ENCODE data around the gene DAZL. TPM values are rescaled to one million over a fixed set of nuclear protein-coding genes. Genes with fewer than 3 reads are reported as not detected.

The DAZL gene
- total RNA-seq, 1 experiment from 2014 or later: not detected

DNA sequence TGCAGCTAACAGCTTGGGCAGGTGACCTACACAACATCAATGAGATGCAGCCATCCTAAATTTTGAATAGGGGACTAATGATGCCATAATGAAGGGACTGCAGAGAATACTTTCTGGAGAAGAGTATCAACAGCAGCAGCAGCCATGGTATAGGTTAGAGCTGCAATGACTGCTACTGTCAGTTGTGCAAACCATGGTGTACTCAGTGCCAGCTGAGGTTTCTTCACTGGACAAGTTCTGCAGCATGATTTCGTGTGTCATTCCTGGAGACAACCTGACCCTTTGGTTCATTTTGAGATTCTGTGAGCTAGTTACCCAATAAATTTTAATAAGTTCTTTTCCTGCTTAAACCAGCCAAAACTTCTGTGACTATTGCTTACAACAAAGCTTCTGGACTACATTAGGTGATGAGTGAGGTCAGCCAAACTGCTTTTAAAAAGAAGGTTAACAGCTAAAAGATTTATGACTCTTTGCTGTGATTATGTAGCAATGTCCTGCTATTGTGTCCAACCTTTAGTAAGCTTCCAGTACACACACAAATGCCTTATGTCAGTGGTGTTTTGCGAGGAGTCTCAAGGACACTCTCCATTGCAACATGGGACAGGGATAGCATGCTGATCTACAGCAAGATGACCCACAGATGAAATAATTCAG is 4.8 kb upstream of the DAZL start:
- no peaks in the 10 kb centered on the region for H4K20me1 ChIP-seq (ENCODE audit: insufficient read depth)
- no peaks in the 10 kb centered on the region for H3K79me2 ChIP-seq (ENCODE audit: insufficient read depth, low read length)
- BruUV-seq (replicated peaks): no TSS peak
- no peaks in the 10 kb centered on the region for H3K36me3 ChIP-seq (ENCODE audit: control insufficient read depth in 1 of 2, insufficient read depth in 2 of 2, low read length in 2 of 2)
- no peaks in the 10 kb centered on the region for H3K9me2 ChIP-seq (ENCODE audit: insufficient read depth)
- CTCF ChIA-PET: no interaction called here
- H3K9ac ChIP-seq (ENCODE audit: low read length): no peak overlapping the region
- no peak for TF ChIP-seq CBX3 (IDR thresholded peaks at IDR 0.05; ENCODE audit: low read depth)
- no peak for TF ChIP-seq POLR2A (IDR thresholded peaks at IDR 0.05; ENCODE audit: borderline replicate concordance, extremely low read depth, insufficient read depth, insufficient read length)
- TF ChIP-seq SIN3A (IDR thresholded peaks at IDR 0.05; ENCODE audit: low read depth): no peak
- no peak for TF ChIP-seq EZH2 (IDR thresholded peaks at IDR 0.05)
- TF ChIP-seq REST (IDR thresholded peaks at IDR 0.05; ENCODE audit: low read depth): no peak
- no peak for TF ChIP-seq JUND (IDR thresholded peaks at IDR 0.05)
- TF ChIP-seq ELF1 (IDR thresholded peaks at IDR 0.05; ENCODE audit: borderline replicate concordance, low read depth): no peak
- TF ChIP-seq FOSL1 (IDR thresholded peaks at IDR 0.05; ENCODE audit: low read depth): no peak
- no peak for TF ChIP-seq ZFX (IDR thresholded peaks at IDR 0.05)
- no peak for TF ChIP-seq RAD21 (IDR thresholded peaks at IDR 0.05; ENCODE audit: low read depth)
- no peak for TF ChIP-seq SRF (IDR thresholded peaks at IDR 0.05; ENCODE audit: low read depth)
- TF ChIP-seq TCF7L2 (IDR thresholded peaks at IDR 0.05; ENCODE audit: borderline replicate concordance, extremely low read depth, insufficient read depth, insufficient read length): no peak
- TF ChIP-seq EZH2phosphoT487 (IDR thresholded peaks at IDR 0.05; ENCODE audit: borderline replicate concordance): no peak
- TF ChIP-seq, protein P1, sequence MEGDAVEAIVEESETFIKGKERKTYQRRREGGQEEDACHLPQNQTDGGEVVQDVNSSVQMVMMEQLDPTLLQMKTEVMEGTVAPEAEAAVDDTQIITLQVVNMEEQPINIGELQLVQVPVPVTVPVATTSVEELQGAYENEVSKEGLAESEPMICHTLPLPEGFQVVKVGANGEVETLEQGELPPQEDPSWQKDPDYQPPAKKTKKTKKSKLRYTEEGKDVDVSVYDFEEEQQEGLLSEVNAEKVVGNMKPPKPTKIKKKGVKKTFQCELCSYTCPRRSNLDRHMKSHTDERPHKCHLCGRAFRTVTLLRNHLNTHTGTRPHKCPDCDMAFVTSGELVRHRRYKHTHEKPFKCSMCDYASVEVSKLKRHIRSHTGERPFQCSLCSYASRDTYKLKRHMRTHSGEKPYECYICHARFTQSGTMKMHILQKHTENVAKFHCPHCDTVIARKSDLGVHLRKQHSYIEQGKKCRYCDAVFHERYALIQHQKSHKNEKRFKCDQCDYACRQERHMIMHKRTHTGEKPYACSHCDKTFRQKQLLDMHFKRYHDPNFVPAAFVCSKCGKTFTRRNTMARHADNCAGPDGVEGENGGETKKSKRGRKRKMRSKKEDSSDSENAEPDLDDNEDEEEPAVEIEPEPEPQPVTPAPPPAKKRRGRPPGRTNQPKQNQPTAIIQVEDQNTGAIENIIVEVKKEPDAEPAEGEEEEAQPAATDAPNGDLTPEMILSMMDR (IDR thresholded peaks at IDR 0.05 in 2 of 3, conservative IDR thresholded peaks at IDR 0.05 in 1 of 3; ENCODE audit: borderline replicate concordance in 1 of 3, insufficient read depth in 1 of 3, low read depth in 2 of 3, low read length in 2 of 3): no peak
- TF ChIP-seq ZBTB33 (IDR thresholded peaks at IDR 0.05; ENCODE audit: extremely low read depth, insufficient replicate concordance, low read length): no peak
- TF ChIP-seq YY1 (IDR thresholded peaks at IDR 0.05; ENCODE audit: extremely low read depth, insufficient replicate concordance, low read depth, low read length): no peak
- TF ChIP-seq, protein P2, sequence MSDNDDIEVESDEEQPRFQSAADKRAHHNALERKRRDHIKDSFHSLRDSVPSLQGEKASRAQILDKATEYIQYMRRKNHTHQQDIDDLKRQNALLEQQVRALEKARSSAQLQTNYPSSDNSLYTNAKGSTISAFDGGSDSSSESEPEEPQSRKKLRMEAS (IDR thresholded peaks at IDR 0.05): no peak
- no peak for TF ChIP-seq ZNF274 (IDR thresholded peaks at IDR 0.05; ENCODE audit: low read depth, low read length)
- no peak for TF ChIP-seq SP1 (IDR thresholded peaks at IDR 0.05; ENCODE audit: low read depth)
- TF ChIP-seq CEBPB (IDR thresholded peaks at IDR 0.05; ENCODE audit: low read depth): no peak
- ATAC-seq (no peak), DNase-seq (ENCODE audit: low read depth, low spot score) (no peak)
- RAD21 ChIA-PET (ENCODE audit: low non-redundant PET in 1 of 2, low total read pairs in 2 of 2, uncharacterized antibody in 2 of 2, unreplicated experiment in 2 of 2): no interaction called here
- POLR2A ChIA-PET: no interaction called here
- no peak overlapping the region for H2AFZ ChIP-seq (ENCODE audit: low read depth, low read length, poor library complexity, severe bottlenecking)
- no peak overlapping the region for H3K4me2 ChIP-seq (ENCODE audit: low read length)
- H3K4me3 ChIP-seq (replicated peaks in 1 of 2; ENCODE audit: low read depth in 1 of 2, low read length in 2 of 2): no peak overlapping the region
- no peak overlapping the region for H3K27ac ChIP-seq (ENCODE audit: low read depth, low read length)
- no peaks in the 10 kb centered on the region for H3K4me1 ChIP-seq (ENCODE audit: control insufficient read depth in 1 of 2, insufficient read depth in 2 of 2, low read length in 2 of 2)
- no peaks in the 10 kb centered on the region for H3K27me3 ChIP-seq (ENCODE audit: insufficient read depth, low read length)
- intact Hi-C loops (cut with micrococcal nuclease): loop anchor here (10.0 kb wide), 2 partner anchors 215 to 1235 kb away; no protein-coding TSS in a partner anchor
- H3K9me3 ChIP-seq (ENCODE audit: control insufficient read depth in 1 of 2, insufficient read depth in 1 of 2, low read depth in 1 of 2, low read length in 2 of 2): no peaks in the 10 kb centered on the region
